ENCODE results near the gene SUN2. TPM values are rescaled to one million over a fixed set of nuclear protein-coding genes. Genes with fewer than 3 reads are reported as not detected.

The SUN2 gene
- total RNA-seq, 1 experiment from 2014 or later, result 169 TPM

GRCh38 chr22:38705235-38706100 is 50.3 kb downstream of the SUN2 start, which contains the start of gene GTPBP1:
Gene GTPBP1 (plus strand): TSS chr22:38705944. CDS start chr22:38705956, 12 bp downstream.
- Histone ChIP-seq H3K4me3 (peak within 1 kb of the TSS; percentile 98), H2AFZ (peak within 1 kb of the TSS; percentile 77), H3K9me2 (ENCODE audit: insufficient read depth) (no peaks in the 10 kb centered on the region), H3K79me2 (ENCODE audit: low read depth) (peaks cover 46% of the 10 kb centered on the region), H4K20me1 (ENCODE audit: insufficient read depth) (peaks cover 14% of the 10 kb centered on the region), H3K27me3 (ENCODE audit: insufficient read depth, low read depth) (no peaks in the 10 kb centered on the region), H3K4me1 (replicated peaks; ENCODE audit: insufficient read depth) (peaks cover 46% of the 10 kb centered on the region), H3K36me3 (ENCODE audit: low read depth) (peaks cover 17% of the 10 kb centered on the region), H3K27ac (peak within 1 kb of the TSS; percentile 88), H3K4me2 (peak within 1 kb of the TSS; percentile 86), H3K9me3 (ENCODE audit: insufficient read depth, low read depth) (no peaks in the 10 kb centered on the region), H3F3A (ENCODE audit: insufficient read depth, low read depth) (peaks cover 47% of the 10 kb centered on the region)
- no TSS peak for BruUV-seq (replicated peaks)
- POLR2A ChIA-PET (ENCODE audit: unreplicated experiment), result interaction anchor here (0.5 to 1.0 kb wide), 16 partner anchors 8 to 1777 kb away, joined by 3 to 22 read pairs (median 5); partner anchors contain the start of gene MIEF1
- TF ChIP-seq CTCF (conservative IDR thresholded peaks at IDR 0.05), result no peak
- intact Hi-C loops (cut with micrococcal nuclease; ENCODE audit: unreplicated experiment), result loop anchor here (2.0 to 10.0 kb wide), 3 partner anchors 49 to 391 kb away; partner anchors contain the start of genes CSNK1E, DDX17 and SUN2
- peak; percentile 99 to 100 for DNase-seq
- CTCF ChIA-PET, result interaction anchor here (0.9 kb wide), 1 partner anchor 24 kb away, joined by 3 read pairs; the partner anchor contains the start of gene TOMM22

GRCh38 chr22:38704654-38705234 is 51.1 kb downstream of the SUN2 start:
- Histone ChIP-seq H3K4me1 (replicated peaks; ENCODE audit: insufficient read depth) (peaks cover 38% of the 10 kb centered on the region), H3K36me3 (ENCODE audit: low read depth) (peaks cover 10% of the 10 kb centered on the region; the same call in 1 of the 2 replicates), H3K79me2 (ENCODE audit: low read depth) (peaks cover 46% of the 10 kb centered on the region), H3K9me3 (ENCODE audit: insufficient read depth, low read depth) (no peaks in the 10 kb centered on the region), H3K4me3 (peak overlapping the region; percentile 51), H3F3A (ENCODE audit: insufficient read depth, low read depth) (peaks cover 39% of the 10 kb centered on the region), H4K20me1 (ENCODE audit: insufficient read depth) (peaks cover 6% of the 10 kb centered on the region; the same call in 1 of the 2 replicates), H2AFZ (peak overlapping the region; percentile 77), H3K27me3 (ENCODE audit: insufficient read depth, low read depth) (no peaks in the 10 kb centered on the region), H3K4me2 (peak overlapping the region; percentile 86), H3K27ac (peak overlapping the region; percentile 58), H3K9me2 (ENCODE audit: insufficient read depth) (no peaks in the 10 kb centered on the region)
- CTCF ChIA-PET, result interaction anchor here (0.6 kb wide), 1 partner anchor 291 kb away, joined by 9 read pairs; no protein-coding TSS in a partner anchor
- POLR2A ChIA-PET (ENCODE audit: unreplicated experiment), result interaction anchor here (0.5 kb wide), 1 partner anchor 861 kb away, joined by 3 read pairs; the partner anchor contains the start of gene ANKRD54
- DNase-seq, result no peak
- BruUV-seq (replicated peaks), result no TSS peak
- intact Hi-C loops (cut with micrococcal nuclease; ENCODE audit: unreplicated experiment), result loop anchor here (2.0 to 10.0 kb wide), 3 partner anchors 50 to 390 kb away; partner anchors contain the start of genes CSNK1E, DDX17 and SUN2
- TF ChIP-seq CTCF (conservative IDR thresholded peaks at IDR 0.05), result no peak
- no peak for TF ChIP-seq EZH2 (IDR thresholded peaks at IDR 0.05; ENCODE audit: low read depth)

All from PC-9 (cell line).